Tibial nerve (tissue), 4 donors: ENCODE measurements around the gene LCN2. TPM values are rescaled to one million over a fixed set of nuclear protein-coding genes. Genes with fewer than 3 reads are reported as not detected.

Experiments
- DNase-seq, 2 donors: peaks; one replicate each; pipeline ENCODE4 v3.0.0-alpha.2; 2019; ENCODE audit warnings: low spot score in 2 of 2
- H3K27ac ChIP-seq, 4 donors: fragments of 200-600 bp; sonication (generic) in 3 of 4; one replicate each; pipeline ENCODE4 v1.5.1; 2017 to 2019; ENCODE audit warnings: mild to moderate bottlenecking in 1 of 4
- H3K27me3 ChIP-seq, 2 donors: fragments of 200-600 bp; sonication (generic) in 1 of 2; one replicate each; pipeline versions ENCODE4 v1.5.1 to v1.6.0; 2017 to 2019
- H3K36me3 ChIP-seq, 3 donors: fragments of 200-600 bp; sonication (generic); one replicate each; pipeline ENCODE4 v1.5.1; 2018 to 2019
- H3K4me1 ChIP-seq, 4 donors: fragments of 200-600 bp; sonication (generic) in 3 of 4; one replicate each; pipeline ENCODE4 v1.5.1; 2017 to 2019
- H3K4me3 ChIP-seq, 4 donors: fragments of 200-600 bp; sonication (generic) in 3 of 4; one replicate each; pipeline ENCODE4 v1.5.1; 2017 to 2019; ENCODE audit warnings: mild to moderate bottlenecking in 1 of 4, moderate library complexity in 1 of 4
- H3K9me3 ChIP-seq, 4 donors: fragments of 200-600 bp; sonication (generic) in 3 of 4; one replicate each; pipeline ENCODE4 v1.5.1; 2017 to 2019
- EP300 ChIP-seq, 2 donors: sonication (generic); formaldehyde crosslinking; IDR thresholded peaks; one replicate each; pipeline ENCODE4 v1.6.1; 2017; ENCODE audit warnings: antibody characterized with exemption in 2 of 2, mild to moderate bottlenecking in 1 of 2
- POLR2A ChIP-seq, 2 donors: fragments of 450-650 bp; IDR thresholded peaks; one replicate each; pipeline ENCODE4 v1.6.1; 2017; ENCODE audit warnings: antibody characterized with exemption in 2 of 2, mild to moderate bottlenecking in 2 of 2, moderate library complexity in 2 of 2
- WGBS, 2 donors: methylation state at CpG; one replicate each; pipeline ENCODE4 v1.1.5; 2018; 5-methylcytosine and 5-hydroxymethylcytosine counted together
- total RNA-seq, 4 donors: library from RNA; depleted of rRNA; stranded (reverse); fragments of >200 nt; gene quantifications; one replicate each; pipeline ENCODE4 v1.1.0, GENCODE V29; 2016
- TF ChIP-seq, protein P1 (sequence below), 5 experiments: fragments of 200-600 bp in 3 of 5; fragments of 450-650 bp in 2 of 5; sonication (generic) in 3 of 5; IDR thresholded peaks; one replicate each; pipeline ENCODE4 v1.5.1; 2016 to 2019; ENCODE audit warnings: antibody characterized with exemption in 5 of 5, mild to moderate bottlenecking in 3 of 5, moderate library complexity in 2 of 5

LCN2 gene
- total RNA-seq, 4 donors from 2014 or later = not detected

DNA sequence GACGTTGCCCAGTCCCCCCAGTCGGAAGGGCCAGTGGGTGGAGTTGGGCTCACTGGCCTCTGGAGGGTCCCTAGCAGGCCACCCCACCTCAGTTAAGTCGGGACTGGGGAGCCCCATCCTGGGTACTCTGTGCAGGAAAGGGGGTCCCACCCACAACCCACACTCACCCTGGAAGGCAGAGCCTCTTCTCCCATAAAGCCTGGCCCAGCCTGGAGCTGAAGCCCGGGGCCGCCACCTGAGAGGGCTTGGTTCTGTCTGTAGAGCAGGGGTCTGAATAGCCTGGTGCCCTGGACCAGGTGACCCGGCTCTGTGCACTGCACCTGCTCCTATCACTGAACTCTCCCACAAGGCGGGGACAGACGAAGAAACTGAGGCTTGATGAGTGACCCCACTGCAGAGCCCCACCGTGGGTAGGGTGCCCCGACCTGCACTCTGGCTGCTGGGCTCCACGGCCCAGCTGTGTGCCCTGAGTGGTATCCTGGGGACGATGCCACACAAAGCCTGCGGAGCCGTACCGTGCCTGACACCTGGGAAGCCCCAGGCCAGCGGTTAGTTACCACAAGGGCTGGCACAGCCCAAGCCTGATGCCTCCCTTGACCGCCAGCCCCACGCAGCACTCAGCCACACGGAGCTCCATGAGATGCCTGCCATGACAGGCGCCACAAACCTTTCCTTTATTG is 29.1 kb upstream of the LCN2 start:
- 77 to 84% methylated on average over 18 to 19 of the region's 20 CpGs for WGBS, 2 donors
- Histone ChIP-seq H3K4me3 (no peak overlapping the region), H3K27me3 (no peaks in the 10 kb centered on the region), H3K27ac (no peak overlapping the region), H3K4me1 (peaks cover 0 to 20% (median 6%) of the 10 kb centered on the region in 4 donors), H3K36me3 (peaks cover 0 to 63% (median 0%) of the 10 kb centered on the region in 3 donors), H3K9me3 (no peaks in the 10 kb centered on the region)
- TF ChIP-seq EP300 (IDR thresholded peaks at IDR 0.05) = no peak
- TF ChIP-seq POLR2A (IDR thresholded peaks at IDR 0.05) = no peak
- TF ChIP-seq, protein P1, sequence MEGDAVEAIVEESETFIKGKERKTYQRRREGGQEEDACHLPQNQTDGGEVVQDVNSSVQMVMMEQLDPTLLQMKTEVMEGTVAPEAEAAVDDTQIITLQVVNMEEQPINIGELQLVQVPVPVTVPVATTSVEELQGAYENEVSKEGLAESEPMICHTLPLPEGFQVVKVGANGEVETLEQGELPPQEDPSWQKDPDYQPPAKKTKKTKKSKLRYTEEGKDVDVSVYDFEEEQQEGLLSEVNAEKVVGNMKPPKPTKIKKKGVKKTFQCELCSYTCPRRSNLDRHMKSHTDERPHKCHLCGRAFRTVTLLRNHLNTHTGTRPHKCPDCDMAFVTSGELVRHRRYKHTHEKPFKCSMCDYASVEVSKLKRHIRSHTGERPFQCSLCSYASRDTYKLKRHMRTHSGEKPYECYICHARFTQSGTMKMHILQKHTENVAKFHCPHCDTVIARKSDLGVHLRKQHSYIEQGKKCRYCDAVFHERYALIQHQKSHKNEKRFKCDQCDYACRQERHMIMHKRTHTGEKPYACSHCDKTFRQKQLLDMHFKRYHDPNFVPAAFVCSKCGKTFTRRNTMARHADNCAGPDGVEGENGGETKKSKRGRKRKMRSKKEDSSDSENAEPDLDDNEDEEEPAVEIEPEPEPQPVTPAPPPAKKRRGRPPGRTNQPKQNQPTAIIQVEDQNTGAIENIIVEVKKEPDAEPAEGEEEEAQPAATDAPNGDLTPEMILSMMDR (IDR thresholded peaks at IDR 0.05) = no peak
- no peak for DNase-seq

DNA sequence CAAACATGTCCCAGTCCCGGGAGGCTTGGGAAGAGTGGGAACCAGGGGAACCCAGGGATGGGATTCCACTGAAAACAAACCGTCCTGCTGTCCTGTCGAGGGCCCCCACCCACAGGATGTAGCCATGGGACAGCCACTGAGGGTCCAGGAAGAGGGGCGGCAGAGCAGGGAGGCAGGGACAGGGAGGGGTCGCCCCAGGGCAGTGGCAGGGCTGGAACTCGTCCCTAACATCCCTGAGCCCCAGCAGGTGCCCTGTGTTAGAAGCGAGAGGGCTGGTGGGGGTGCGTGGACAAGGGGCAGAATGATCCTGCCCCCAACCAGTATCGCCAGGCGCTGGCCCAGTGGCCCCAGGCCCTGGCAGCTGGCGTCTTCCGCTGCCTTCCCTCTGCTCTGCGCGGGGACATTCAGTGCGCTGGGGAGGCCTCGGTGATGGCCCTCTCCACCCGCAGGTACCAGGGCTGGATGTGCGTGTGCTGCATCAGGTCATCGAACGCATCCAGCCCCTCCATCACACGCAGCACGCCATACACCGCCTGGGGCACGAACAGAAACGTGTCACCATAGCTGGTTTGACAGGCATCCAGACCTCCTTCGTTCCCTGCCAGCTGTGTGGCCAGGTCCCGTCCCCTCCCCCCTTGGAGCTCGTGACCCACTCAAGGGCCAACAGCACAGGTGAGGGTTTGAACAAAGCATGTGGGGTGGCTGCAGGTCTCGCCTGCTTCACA is 28.4 kb upstream of the LCN2 start:
- Histone ChIP-seq H3K4me3 (no peak overlapping the region), H3K27me3 (no peaks in the 10 kb centered on the region), H3K36me3 (peaks cover 0 to 57% (median 0%) of the 10 kb centered on the region in 3 donors), H3K27ac (no peak overlapping the region), H3K4me1 (peaks cover 0 to 27% (median 11%) of the 10 kb centered on the region in 4 donors), H3K9me3 (no peaks in the 10 kb centered on the region)
- DNase-seq = no peak
- WGBS, 2 donors = 82% methylated on average over 15 to 29 of the region's 29 CpGs
- TF ChIP-seq POLR2A (IDR thresholded peaks at IDR 0.05) = no peak
- no peak for TF ChIP-seq EP300 (IDR thresholded peaks at IDR 0.05)
- TF ChIP-seq, protein P1 (IDR thresholded peaks at IDR 0.05) = no peak

DNA sequence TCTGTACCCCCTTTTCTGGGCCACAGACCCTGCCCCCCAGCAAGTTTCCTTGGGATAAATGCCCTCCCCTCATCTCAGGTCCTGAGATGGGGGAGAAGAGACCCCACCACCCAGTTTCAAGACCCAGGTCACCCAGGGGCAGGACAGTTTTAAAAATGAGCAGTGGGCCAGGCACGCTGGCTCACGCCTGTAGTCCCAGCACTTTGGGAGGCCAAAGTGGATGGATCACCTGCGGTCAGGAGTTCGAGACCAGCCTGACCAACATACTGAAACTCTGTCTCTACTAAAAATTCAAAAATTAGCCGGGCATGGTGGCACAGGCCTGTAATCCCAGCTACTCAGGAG is 27.8 kb upstream of the LCN2 start:
- H3K36me3 ChIP-seq = peaks cover 0 to 55% (median 0%) of the 10 kb centered on the region in 3 donors
- TF ChIP-seq POLR2A (IDR thresholded peaks at IDR 0.05) = no peak
- no peak for TF ChIP-seq EP300 (IDR thresholded peaks at IDR 0.05)
- TF ChIP-seq, protein P1 (IDR thresholded peaks at IDR 0.05) = no peak
- no peak overlapping the region for H3K4me3 ChIP-seq
- no peak for DNase-seq
- H3K4me1 ChIP-seq = peaks cover 0 to 32% (median 16%) of the 10 kb centered on the region in 4 donors
- H3K9me3 ChIP-seq = no peaks in the 10 kb centered on the region
- no peaks in the 10 kb centered on the region for H3K27me3 ChIP-seq
- no peak overlapping the region for H3K27ac ChIP-seq
- 84 to 86% methylated on average over 3 to 5 of the region's 5 CpGs for WGBS, 2 donors

DNA sequence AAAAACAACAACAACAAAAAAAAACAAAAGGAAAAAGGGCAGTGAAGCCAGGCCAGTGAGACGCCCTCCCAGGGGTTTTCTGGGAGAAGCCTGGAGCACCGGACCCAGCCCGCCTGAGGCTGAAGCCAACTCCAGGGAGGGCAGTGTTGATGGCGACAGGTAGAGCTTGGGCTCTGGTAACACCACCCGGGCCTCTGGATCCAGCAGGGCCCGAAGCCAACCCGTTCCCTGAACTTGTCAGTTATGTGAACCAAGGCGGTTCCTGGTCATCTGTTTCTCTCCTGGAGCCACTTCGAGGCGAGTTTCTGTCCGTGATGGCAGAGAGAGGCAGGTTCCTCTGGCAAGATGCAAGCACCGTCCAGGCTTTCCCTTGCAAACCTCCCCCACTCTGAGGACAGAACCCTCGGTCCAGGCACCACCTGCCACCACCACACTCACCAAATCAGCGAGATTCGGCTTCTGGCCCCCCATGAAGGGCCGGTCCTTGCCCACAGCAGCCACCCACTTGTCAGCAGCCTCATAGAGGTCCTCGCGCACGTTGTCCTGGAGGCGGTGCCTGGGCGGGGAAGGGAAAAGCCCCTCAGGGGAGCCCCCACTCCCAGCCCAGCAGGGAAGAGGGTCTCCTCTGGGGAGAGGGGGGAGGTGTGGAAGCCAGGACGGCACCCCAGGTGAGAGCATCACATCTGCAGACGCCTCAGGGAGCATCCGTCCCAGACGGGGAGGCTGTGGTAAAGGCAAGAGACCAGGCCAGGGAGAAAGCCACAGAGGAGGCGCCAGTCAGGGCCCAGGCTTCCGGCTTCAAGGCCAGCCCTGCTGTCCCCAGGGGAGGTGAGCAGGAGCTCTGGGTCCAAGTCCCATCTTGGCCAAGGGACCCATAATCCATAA is 27.1 kb upstream of the LCN2 start:
- H3K9me3 ChIP-seq = no peaks in the 10 kb centered on the region
- no peak overlapping the region for H3K4me3 ChIP-seq
- DNase-seq = no peak
- peaks cover 0 to 37% (median 22%) of the 10 kb centered on the region in 4 donors for H3K4me1 ChIP-seq
- H3K27ac ChIP-seq = no peak overlapping the region
- TF ChIP-seq POLR2A (IDR thresholded peaks at IDR 0.05) (no peak), EP300 (IDR thresholded peaks at IDR 0.05) (no peak)
- TF ChIP-seq, protein P1 (IDR thresholded peaks at IDR 0.05) = no peak
- WGBS, 2 donors = 84 to 88% methylated on average over 25 to 27 of the region's 27 CpGs
- H3K27me3 ChIP-seq = no peaks in the 10 kb centered on the region
- H3K36me3 ChIP-seq = peaks cover 0 to 55% (median 0%) of the 10 kb centered on the region in 3 donors
